Measurements from ENCODE around the gene G6PD.
"Not testable (repeated sequence)": the region's sequence is repeated elsewhere in the genome, so short reads cannot be mapped to it uniquely, and the experiment has no call there.

The G6PD gene

DNA sequence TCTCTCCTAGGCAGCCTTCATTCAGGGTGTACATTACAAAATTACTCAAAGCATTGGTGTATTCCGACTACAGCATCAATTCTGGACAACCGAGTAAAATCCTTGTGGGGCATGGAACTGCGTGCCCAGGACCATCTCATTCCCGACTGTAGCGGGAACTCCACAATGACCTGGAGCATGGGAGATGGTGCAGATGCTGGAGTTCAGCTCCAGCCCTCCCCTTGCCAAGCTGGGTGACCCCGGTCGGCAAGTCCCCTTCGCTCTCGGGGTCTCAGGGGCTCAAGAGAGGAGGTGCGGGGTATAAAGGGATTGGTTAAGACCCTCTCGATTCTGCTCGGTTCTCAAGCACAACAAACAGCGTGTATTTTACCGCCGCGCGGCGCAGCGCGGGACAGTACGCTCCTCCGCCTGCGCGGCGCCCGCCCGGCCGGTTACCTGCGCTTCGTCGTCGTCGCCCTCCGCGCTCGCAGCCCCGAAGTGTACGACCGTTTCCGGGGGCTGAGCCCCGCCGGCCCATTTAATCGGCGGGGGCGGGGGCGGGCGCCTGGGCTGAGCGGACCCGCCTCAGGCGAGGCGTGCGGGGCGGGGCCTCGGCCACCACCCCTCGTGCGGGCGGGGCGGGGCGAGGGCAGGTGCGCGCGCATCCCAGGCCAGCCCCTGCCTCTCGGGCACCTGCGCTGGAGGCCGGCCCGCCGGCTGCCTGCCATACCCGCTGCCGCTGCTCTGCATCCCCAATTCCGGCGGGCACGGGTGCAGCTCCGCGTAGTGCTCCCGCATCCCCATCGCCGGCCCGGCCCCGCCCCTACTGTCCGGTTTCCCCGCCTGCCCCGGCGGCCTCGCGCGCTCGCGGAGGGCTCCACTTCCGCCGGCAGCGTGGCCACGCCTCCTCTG, at the start of gene G6PD:
G6PD (minus strand) TSS at position 493 of the 891 bp plus-strand sequence. CDS start 691 bp downstream, outside the sequence.
- DNase-seq = peak in 1 of 2 experiments; percentile 20

DNA sequence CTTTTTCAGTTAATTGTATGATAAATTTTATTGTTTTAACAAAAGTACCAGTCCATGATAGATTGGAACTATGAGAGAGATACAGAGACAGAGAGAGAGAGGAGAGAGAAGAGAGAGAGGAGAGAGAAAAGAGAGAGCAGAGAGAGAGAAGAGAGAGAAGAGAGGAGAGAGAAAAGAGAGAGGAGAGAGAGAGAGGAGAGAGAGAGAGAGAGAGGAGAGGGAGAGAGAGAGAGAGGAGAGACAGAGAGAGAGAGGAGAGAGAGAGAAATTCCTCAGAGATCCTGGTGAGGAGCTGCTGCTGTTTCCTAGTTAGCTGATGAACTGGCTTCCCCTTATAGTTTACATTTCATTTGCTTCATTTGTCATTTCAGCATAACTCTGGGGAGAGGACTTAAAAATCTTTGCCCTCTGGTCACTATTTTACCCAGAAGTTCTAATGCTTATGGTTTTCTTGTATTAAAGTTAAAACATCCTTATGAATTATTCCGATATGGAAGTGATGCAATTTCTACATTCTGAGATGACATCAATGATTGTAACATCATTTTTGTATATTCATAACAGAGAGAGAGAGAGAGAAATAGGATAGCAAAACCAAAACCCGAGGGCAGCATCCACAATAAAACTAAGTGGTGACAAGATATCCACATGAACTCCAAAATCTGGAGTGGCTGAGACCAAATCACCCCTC, 49.1 kb upstream of the G6PD start:
- no peak for DNase-seq

DNA sequence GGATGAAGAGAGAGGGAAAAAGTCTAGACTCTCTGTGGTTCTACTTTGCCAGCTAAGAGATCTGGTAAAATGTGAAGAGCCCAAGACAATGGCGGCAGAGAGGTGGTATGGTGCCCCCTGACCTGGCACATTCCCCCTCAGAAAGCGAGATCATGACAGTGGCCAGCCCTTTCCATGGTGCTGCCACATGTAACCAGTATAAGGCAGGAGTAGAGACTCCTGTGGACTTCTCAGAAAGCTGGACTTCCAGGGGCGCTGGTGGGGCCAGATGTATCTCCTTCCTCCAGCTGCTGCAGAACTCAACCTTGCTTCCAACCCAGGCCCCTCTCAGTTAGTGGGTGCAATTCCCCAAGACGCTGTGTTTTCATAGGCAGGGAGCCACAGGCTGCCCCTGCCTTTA, 47.8 kb upstream of the G6PD start:
- DNase-seq = no peak

DNA sequence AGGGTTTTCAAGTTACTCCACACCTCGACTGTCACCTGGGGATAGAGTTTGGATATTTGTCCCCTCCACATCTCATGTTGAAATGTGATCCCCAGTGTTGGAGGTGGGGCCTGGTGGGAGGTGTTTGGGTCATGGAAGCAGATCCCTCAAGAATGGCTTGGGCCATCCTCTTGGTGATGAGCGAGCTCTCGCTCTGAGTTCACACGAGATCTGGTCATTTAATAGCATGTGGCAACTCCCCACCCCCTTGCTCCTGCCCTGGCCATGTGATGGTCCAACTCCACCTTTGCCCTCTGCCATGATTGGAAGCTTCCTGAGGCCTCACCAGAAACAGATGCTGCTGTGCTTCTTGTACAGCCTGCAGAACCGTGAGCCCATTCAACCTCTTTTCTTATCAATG, 46.6 kb upstream of the G6PD start:
- no peak for DNase-seq

DNA sequence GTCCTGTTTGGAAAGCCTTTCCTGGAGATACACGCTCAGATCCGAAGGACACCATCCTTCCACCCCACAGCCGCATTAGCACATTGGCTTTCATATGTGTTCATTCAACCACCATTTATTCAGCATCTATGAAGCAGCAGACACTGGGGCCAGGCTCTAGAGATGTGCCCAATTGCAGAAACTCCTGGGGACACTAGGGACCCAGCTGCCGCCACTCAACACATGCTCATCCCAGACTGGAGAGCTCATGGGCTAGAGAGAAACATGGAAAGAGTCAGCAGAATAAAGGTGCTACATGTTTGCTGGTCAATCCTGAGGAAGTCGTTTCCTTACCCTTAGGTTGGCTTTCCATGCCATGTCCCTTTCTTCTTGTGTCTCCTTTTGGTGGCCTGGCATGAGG, 45.9 kb upstream of the G6PD start:
- DNase-seq = no peak

DNA sequence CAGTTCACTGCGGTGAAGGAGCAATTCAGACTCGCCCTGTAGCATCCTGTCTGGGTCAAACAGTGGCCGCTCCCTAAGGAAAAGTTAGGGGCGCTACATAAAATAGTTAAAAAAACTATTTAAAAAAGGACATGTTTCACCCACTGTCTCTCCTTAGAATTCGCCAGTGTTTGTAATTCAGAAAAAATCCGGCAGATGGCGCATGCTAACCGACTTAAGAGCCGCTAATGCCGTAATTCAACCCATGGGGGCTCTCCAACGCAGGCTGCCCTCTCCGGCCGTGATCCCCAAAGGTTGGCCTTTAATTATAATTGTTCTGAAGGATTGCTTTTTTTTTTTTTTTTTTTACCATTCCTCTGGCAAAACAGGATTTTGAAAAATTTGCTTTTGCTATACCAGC, 43.8 kb upstream of the G6PD start:
- DNase-seq = not testable (repeated sequence)

DNA sequence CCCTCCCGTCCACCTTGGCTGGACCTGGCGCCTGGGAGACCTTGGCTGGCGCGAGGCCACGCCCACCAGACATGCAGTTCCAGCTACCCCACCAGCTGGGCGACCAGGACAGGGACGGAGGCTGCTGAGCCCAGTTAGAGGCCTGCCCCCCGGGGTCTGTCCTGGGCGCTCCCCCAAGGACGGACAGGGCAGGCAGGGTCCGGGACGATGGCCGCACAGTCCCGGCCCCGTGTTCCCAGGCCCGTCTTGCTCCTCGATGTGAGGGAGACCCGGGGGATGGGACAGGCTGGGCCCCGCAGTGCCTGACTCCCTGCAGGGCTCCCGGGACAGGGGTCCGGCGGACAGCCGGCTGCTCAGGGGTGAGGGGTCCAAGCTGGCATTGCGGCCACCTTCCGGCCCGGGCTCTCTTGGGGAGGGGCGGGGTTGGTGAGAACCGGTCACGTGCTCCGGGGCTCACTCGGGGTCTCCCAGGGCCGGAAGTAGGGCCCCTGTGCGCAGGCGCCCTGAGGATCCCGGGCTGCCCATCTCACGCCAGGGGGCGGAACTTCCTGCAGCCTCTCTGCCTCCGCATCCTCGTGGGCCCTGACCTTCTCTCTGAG, 38.0 kb upstream of the G6PD start, which contains the start of gene CTAG1A:
CTAG1A (plus strand) TSS at position 549 of the 599 bp plus-strand sequence. CDS start 74 bp downstream, outside the sequence.
- DNase-seq = not testable (repeated sequence)

DNA sequence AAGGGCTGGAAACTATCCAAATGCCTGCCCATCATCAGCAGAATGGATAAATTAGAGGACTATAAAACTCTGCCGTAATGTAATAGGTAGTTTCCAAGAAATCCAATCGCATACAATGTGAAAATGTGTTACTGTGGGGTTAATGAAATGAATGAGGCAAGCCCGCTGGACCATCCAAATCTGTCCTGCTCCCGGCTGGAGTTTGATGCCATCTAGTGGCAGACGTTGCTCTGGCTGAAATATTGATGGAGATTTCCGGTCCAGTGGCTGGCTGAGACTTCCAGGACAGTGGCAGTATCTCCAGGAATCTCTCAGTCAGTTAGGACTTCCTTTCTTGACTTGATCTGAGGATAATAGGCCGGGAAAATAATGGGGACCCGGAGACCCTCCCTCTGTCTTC, 36.3 kb upstream of the G6PD start:
- DNase-seq = not testable (repeated sequence)

DNA sequence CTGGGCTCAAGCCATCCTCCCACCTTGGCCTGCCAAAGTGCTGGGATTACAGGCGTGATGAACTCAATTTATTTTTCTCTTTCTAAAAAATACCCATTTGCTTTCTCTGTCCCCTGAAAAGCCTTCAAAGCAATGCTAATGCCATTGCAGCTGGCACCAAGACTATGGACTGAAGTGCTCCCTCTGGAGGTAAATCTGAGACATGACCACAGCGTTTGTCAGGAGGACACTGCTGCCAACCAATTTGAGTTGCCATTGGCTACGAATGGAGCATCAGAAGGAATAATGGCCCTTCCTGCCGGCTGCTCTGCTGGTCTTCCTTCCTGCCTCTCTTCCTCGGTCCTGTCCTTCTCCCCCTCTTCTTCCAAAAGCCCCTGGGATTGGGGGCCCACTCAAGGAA, 28.4 kb upstream of the G6PD start:
- DNase-seq = not testable (repeated sequence)

DNA sequence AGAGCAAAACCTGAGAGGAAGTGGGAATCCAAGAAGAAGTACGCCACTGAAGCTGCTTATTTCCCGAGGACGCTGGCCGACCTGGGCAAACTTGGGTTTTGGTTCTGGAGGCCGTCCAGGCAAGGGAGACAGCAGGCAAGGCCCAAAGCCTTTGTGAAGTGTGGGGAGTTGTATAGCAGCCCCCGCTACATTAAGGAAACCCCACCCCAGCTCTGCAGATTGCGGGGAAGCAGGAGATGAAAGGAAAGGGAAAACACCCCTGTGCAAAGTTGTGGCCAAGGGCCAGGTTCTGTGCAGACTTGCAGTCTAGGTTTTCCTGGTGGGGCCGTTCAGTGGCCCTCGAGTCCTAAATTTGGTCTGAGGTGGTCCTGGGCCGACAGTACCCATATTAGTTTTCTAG, 26.4 kb upstream of the G6PD start:
- not testable (repeated sequence) for DNase-seq

DNA sequence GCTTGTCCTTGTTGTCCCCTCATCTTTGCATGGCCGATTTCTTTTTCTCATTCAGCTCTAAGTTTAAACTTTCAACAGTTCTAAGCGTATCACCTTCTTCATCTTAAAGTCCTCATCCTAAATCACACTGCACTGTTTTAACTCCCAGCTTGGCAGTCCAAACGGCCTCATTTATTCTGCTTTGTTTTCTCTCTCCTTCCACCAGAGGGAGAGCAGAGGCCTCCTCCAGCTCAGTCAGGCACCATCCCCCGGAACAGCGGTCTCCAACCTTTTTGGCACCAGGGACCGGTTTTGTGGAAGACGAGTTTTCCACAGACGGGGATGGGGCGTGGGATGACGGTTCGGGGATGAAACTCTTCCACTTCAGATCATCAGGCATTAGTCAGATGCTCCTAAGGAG, 23.7 kb upstream of the G6PD start:
- not testable (repeated sequence) for DNase-seq

DNA sequence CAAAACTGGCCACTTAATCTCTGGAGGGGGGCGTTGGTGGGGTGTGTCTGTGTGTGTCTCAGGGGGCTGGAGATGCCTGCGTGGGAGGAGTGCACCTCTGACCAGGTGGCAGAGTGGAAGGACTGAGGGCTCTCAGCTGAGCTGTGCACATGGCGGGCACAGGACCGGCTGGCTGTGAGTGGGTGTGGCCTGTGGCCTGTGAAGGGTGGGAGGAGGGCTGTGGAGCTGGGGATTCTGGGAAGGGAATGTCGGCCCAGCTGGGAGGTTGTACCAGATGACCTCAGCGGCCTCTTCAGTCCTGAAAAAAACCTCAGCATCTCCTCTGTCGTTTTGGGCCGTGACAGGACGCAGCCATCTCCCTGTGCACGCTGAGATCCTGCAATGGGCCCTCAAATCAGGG, 15.6 kb upstream of the G6PD start:
- DNase-seq = not testable (repeated sequence)

DNA sequence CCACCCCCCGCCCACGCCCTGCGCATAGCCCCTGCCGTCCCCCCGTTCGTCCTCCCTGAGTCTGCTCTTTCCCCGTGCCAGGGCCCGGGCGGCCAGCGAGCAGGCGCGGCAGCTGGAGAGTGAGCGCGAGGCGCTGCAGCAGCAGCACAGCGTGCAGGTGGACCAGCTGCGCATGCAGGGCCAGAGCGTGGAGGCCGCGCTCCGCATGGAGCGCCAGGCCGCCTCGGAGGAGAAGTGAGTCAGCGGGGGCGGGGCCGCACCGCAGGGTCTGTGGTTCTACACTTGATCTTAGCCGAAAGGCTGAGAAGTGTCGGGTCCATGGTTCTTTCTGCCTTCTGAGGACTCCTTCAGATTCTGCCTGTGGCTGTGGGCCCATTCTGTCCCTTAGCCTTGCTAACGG, 13.7 kb upstream of the G6PD start:
- not testable (repeated sequence) for DNase-seq

DNA sequence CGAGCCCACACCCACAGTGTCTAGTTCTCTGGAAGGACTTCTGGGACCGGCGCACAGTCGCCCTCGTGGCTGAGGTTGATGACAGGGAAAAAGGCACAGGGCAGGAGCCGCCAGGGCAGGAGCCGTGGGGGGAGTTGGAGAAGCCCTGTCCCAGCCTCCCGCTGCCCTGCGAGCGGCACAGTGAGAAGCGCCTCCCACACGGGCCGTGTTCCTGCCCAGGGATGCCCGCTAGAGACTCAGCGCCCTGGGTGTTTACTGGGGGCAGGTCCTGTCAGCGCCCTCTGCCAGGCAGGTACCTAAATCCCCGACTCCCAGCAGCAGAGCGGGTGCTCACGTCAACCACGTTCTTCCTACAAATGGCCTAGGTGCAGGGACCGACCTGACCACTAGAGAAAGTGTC, 12.2 kb upstream of the G6PD start:
- not testable (repeated sequence) for DNase-seq

DNA sequence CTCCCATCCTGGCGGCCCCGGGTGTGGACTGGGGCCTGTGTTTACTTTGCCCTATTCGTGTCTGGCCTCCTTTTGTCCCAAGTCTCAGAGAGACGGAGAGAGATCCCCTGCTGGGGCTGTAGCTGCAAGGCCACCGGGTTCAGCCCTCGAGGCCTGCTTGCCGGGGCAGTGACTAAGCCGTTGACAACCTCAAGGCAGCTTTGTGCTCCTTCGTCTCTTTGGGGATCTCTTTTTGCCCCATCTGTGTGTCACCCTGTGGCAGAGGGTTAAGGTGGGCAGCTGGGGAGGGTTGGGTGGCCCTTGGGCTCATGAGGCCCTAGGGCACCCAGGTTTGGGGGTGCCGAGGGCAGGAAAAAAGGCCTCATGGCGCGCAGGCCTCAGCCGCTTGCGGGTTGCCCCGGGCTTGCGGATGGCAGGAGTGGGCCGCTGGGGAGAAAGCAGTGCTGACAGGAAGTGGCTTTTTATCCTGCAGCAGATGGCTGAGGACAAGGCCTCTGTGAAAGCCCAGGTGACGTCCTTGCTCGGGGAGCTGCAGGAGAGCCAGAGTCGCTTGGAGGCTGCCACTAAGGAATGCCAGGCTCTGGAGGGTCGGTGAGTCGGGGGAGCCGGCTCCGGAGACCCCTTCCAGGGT, 11.5 kb upstream of the G6PD start:
- DNase-seq = not testable (repeated sequence)

DNA sequence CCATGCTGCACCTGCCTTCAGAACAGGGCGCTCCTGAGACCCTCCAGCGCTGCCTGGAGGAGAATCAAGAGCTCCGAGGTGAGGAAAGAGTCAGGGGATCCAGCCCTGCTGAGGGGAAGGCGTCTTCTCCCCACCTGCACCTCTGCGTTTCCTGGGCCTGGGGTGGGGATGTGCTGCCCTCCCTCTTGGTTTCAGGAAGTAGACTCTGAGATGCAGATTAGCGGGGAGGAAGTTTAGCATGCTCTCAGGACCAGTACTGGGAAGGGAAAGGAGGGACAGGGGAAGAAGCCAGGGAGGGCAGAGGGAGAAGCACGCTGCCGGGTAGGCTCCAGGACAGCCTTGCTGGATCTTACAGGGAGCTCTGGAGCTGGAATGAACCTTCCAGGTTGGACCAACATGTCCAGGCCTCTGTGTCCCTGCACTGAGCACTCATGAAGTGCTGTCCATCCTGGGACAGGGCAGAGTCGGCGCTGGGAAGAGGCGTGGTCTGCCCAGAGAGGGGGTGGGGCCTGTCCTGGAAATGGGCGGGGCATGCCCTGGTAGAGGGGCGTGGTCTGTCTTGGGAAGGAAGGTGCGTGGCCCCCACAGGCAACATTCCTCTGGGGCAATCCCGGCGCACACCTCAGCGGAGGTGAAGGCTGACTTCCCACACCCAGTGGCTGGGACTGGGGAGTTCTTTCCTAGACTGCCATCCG, 5.6 kb upstream of the G6PD start:
- peak; percentile 17 to 22 for DNase-seq

DNA sequence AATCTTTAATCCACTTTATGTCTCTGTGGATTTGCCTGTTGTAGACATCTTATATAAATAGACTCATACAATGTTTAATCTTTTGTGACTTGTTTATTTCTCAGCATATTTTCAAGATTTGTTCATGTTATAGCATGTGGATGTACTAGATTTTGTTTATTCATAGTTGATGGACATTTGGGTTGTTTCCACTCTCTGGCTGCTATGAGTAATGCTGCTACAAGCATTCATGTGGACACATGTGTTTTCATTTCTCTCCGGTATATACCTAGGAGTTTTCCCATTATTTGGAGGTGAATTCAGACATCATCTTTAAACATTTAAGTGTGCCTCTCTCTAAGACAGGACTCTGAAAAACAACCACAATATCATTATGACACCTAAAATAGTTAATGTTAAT, 3.1 kb upstream of the G6PD start:
- DNase-seq = no peak

DNA sequence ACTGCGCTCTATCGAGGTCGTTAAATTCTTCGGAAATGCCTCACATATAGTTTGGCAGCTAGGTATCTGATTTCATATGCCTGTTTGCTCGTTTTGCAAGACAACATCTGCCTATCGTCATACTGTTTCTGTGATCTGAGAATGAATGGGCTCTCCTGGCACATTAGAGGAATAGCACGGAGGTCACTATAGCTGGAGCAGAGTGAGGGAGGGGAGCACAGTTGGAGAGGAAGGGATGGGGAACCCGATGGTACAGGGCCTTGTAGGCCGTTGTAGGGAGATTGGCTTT, 1.3 kb upstream of the G6PD start:
- DNase-seq = peak in 1 of 2 experiments; percentile 1

DNA sequence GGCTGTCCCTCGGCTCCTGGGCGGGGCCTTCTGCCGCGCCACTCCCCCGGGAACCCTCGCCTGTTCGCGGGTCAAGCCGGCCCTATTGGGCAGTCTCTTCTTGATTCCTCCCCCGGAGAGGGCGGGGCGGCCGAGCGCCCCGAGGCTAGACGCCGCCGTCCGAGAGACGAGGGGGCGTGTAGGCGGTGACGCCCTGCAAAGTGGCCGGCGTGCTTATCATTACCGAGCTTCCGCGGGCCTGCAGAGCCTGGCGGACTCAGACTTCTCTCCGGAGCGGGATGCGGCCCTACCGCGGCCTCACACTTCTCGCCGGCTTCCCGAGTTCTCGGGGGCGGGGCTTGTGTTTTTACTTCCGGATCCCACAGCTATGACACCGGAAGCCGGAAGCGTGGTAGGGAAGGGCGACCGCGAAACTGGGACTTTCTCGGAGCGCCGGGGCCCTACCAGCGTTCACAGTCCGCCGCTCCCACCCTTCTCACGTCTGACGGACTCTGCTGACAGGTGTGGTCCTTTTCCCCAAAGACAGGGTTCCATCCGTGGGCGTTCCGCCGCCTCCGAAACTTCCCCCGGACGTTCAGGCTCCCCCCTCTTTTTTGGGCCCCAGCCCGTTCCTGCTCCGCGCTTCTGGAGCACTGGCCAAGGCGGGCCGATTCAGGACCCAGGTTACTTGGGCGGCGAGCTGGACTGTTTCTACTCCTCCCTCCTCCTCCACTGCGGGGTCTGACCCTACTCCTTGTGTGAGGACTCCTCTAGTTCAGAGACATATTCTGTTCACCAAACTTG, 790 bp upstream of the G6PD start, which contains the start of gene IKBKG:
IKBKG (plus strand) TSS at position 376 of the 783 bp plus-strand sequence. CDS start 4,383 bp downstream, outside the sequence.
- DNase-seq = peak; percentile 72 to 77

DNA sequence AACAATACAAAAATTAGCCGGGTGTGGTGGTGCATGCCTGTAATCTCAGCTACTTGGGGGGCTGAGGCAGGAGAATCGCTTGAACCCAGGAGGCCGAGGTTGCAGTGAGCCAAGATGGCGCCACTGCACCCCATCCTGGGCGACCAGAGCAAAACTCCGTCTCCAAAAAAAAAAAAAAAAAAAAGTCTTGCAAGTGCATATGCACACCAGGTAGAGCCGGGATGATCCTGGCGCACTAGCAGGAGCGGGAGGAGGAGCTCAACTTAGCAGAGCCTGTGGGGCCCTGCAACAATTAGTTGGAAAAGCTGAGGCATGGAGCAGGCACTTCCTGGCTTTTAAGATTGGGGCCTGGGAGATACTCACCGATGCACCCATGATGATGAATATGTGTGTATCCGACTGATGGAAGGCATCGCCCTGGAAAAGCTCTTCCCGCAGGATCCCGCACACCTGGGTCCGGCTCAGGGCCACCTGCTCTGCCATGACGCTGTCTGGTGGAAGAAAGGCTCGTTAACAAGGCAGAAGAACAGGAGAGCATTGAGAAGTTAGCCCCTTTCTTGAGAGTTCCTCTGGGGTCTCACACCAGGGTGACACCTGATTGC, 872 bp downstream of the G6PD start:
- DNase-seq = no peak

All from Kasumi-1 (cell line).